ENCODE measurements around the gene PDILT.

PDILT gene

DNA sequence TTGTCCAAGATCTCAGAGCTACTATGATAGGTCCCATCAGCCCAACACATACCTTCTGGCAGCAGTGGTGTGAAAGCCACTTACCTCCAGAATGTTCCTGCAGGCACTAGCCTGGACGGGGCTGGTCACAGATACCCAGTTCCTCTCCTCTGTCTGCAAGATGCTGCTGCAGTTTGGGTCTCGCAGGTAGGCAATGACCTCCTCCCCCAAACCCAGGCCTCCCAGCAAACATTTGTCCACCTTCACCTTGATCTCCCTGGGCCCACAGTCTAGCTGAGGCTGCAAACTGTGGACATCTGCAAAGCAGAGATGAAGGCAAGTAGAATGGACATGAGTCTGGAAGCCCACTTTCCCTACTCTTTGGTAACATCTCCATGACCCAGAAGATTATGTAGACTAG lies 84.4 kb downstream of the PDILT start:
- no peak overlapping the region for H3K4me3 ChIP-seq (replicated peaks; ENCODE audit: low read depth, low read length)
- no peak for DNase-seq (ENCODE audit: low read depth)
- TF ChIP-seq, protein P1, sequence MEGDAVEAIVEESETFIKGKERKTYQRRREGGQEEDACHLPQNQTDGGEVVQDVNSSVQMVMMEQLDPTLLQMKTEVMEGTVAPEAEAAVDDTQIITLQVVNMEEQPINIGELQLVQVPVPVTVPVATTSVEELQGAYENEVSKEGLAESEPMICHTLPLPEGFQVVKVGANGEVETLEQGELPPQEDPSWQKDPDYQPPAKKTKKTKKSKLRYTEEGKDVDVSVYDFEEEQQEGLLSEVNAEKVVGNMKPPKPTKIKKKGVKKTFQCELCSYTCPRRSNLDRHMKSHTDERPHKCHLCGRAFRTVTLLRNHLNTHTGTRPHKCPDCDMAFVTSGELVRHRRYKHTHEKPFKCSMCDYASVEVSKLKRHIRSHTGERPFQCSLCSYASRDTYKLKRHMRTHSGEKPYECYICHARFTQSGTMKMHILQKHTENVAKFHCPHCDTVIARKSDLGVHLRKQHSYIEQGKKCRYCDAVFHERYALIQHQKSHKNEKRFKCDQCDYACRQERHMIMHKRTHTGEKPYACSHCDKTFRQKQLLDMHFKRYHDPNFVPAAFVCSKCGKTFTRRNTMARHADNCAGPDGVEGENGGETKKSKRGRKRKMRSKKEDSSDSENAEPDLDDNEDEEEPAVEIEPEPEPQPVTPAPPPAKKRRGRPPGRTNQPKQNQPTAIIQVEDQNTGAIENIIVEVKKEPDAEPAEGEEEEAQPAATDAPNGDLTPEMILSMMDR (IDR thresholded peaks at IDR 0.05; ENCODE audit: low read length, missing control alignments): no peak

DNA sequence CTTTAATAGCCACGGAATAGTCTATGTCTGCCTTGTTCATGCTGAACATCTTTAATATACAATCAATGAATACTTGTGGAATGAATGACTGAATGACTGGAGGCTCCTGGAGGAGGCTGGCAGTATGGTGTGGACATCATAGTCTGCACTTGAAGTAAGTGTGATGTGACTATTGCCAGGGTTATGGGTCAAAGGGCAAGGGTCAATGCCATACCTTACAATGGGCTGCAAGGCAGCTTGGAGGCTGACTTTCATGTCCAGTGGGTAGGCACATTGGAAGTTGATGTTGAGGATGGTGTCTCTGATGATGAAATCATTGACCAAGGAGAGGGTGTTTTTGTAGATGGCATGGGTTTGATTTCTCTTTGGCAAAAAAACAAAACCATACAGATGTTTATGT lies 85.1 kb downstream of the PDILT start:
- no peak for DNase-seq (ENCODE audit: low read depth)
- H3K4me3 ChIP-seq (replicated peaks; ENCODE audit: low read depth, low read length): no peak overlapping the region
- TF ChIP-seq, protein P1 (IDR thresholded peaks at IDR 0.05; ENCODE audit: low read length, missing control alignments): no peak

DNA sequence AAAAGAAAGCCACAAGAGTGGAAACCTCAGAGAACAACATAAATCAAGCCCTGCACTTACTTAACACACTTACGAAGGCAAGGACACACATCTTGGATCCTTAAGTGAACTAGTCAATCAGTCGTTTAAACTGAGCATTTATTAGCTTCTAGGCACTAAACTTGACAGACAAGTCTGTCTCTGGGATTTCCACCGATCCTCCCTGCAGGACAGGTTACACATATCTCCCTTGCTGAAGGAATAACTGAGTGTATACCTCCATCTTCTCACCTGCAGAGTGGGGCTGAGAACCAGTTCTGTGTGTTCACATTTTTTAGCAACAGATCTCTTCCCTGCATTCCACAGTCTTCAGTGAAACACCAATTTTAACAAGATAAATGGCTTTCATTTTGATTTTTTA lies 86.1 kb downstream of the PDILT start:
- TF ChIP-seq, protein P1 (IDR thresholded peaks at IDR 0.05; ENCODE audit: low read length, missing control alignments): no peak
- no peak for DNase-seq (ENCODE audit: low read depth)
- no peak overlapping the region for H3K4me3 ChIP-seq (replicated peaks; ENCODE audit: low read depth, low read length)

DNA sequence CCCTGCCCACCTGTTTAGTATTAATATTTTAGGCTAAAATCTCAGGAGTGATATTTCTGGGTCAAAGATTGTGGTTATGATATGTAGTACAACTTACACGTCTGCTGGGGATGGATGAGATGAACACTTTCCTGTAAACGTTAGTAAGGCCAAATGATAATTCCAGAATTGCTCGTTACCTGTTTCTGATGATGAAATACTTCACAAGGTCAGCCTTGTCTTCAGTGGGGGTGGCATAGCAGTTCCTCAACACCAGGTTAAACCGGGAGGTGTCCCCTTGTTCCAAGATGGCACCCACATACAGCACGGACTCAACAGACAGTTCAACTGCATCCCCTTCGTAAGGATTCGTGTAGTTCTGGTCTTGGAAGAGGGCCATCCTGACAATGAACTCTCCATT lies 86.5 kb downstream of the PDILT start:
- no peak for DNase-seq (ENCODE audit: low read depth)
- H3K4me3 ChIP-seq (replicated peaks; ENCODE audit: low read depth, low read length): no peak overlapping the region
- TF ChIP-seq, protein P1 (IDR thresholded peaks at IDR 0.05; ENCODE audit: low read length, missing control alignments): no peak

DNA sequence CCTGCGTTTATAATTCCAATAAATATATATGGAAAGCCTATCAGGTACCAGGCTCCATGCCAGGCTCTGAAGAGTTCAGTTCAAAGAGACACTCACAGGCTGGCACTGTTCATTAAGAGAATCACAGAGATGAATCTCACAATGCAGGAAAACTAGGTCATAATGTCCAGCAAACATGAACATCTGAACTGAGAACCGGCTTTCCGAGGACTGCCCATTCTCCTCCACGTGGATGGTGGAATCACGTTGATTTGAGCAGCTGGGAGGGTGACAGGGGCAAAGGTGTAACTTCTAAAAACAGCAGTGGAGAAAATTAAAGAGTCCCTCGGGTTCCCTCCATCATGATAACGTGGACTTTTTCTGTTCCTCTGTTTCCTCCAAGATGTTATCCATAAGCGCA lies 87.4 kb downstream of the PDILT start:
- no peak for DNase-seq (ENCODE audit: low read depth)
- TF ChIP-seq, protein P1 (IDR thresholded peaks at IDR 0.05; ENCODE audit: low read length, missing control alignments): no peak
- H3K4me3 ChIP-seq (replicated peaks; ENCODE audit: low read depth, low read length): no peak overlapping the region

DNA sequence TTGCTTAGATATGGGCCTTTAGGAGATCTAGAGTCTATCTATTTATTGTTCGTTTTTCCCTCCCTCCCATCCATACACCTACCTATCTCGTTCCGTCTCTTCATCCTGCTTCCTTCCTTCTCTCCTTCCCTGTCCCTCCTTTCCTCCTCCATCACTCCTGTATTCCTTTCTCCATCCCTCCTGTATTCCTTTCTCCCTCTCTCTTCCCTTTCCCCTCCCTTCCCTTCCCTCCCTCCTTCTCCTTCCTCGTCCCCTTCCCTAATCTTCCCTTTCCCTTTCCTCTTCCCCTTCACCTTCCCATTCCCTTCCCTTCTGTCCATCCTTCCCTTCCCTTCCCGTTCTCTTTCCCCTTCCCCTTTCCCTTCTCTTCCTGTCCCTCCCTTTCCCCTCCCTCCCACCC lies 87.8 kb downstream of the PDILT start:
- TF ChIP-seq, protein P1 (IDR thresholded peaks at IDR 0.05; ENCODE audit: low read length, missing control alignments): no peak
- H3K4me3 ChIP-seq (replicated peaks; ENCODE audit: low read depth, low read length): no peak overlapping the region
- DNase-seq (ENCODE audit: low read depth): no peak

DNA sequence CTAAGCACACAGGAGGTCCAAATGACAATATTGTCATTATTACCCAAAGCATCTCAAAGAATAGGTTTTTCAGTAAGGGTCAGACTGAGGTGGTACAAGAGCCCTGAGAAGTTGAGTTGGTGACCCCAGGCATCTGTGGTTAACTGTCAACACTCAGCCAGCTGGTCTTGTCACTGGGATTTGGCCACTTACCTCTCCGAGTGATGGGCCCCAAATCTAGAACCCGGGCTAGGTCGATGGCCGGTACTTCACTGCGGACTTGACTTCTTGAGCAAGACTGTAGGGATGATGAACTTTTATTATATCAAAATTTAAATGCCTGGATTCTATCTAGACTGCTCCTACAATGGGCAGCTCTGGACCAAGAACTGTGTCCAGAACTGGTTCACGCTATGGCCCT lies 88.8 kb downstream of the PDILT start:
- no peak for DNase-seq (ENCODE audit: low read depth)
- H3K4me3 ChIP-seq (replicated peaks; ENCODE audit: low read depth, low read length): no peak overlapping the region
- TF ChIP-seq, protein P1 (IDR thresholded peaks at IDR 0.05; ENCODE audit: low read length, missing control alignments): no peak

Data from fibroblast of pulmonary artery (primary cell).